HepG2 (cell line): ENCODE results near the gene IFT80. TPM values are rescaled to one million over a fixed set of nuclear protein-coding genes. Genes with fewer than 3 reads are reported as not detected.

ENCODE experiments used
- ARID2 ChIP-seq: sonication (generic); formaldehyde crosslinking; IDR thresholded peaks from 2 replicates; pipeline ENCODE4 v1.8.1; 2022; ENCODE audit warnings: mild to moderate bottlenecking, missing genetic modification reagents, borderline replicate concordance
- HOXA9 ChIP-seq: sonication (generic); formaldehyde crosslinking; IDR thresholded peaks from 2 replicates; pipeline ENCODE4 v1.8.1; 2022; ENCODE audit warnings: missing genetic modification reagents, mild to moderate bottlenecking, moderate library complexity, borderline replicate concordance
- NFE2 ChIP-seq: sonication (generic); formaldehyde crosslinking; IDR thresholded peaks from 2 replicates; pipeline ENCODE4 v1.4.0; 2020; ENCODE audit warnings: missing genetic modification reagents
- NR2C2 ChIP-seq: sonication (generic); formaldehyde crosslinking; IDR thresholded peaks from 2 replicates; pipeline ENCODE4 v1.4.0; 2020; ENCODE audit warnings: missing genetic modification reagents, mild to moderate bottlenecking, moderate library complexity, borderline replicate concordance
- TFE3 ChIP-seq: IDR thresholded peaks from 2 replicates; pipeline ENCODE4 v1.6.1; 2016
- THAP7 ChIP-seq: sonication (generic); formaldehyde crosslinking; IDR thresholded peaks from 2 replicates; pipeline ENCODE4 v1.8.1; 2023; ENCODE audit warnings: mild to moderate bottlenecking, missing genetic modification reagents
- TOE1 ChIP-seq: sonication (generic); formaldehyde crosslinking; IDR thresholded peaks from 2 replicates; pipeline ENCODE4 v1.4.0; 2020; ENCODE audit warnings: mild to moderate bottlenecking, missing genetic modification reagents
- ZBTB14 ChIP-seq: sonication (generic); formaldehyde crosslinking; IDR thresholded peaks from 2 replicates; pipeline ENCODE4 v1.4.0; 2020; ENCODE audit warnings: missing genetic modification reagents
- ZNF253 ChIP-seq: sonication (generic); formaldehyde crosslinking; IDR thresholded peaks from 2 replicates; pipeline ENCODE4 v1.8.0; 2022; ENCODE audit warnings: mild to moderate bottlenecking, missing genetic modification reagents, borderline replicate concordance
- ZNF407 ChIP-seq: sonication (generic); formaldehyde crosslinking; IDR thresholded peaks from one replicate; pipeline ENCODE4 v1.5.1; 2020; ENCODE audit warnings: mild to moderate bottlenecking, missing genetic modification reagents; ENCODE audit errors: not compliant biosample characterization
- ZNF512B ChIP-seq: sonication (generic); formaldehyde crosslinking; IDR thresholded peaks from 2 replicates; pipeline ENCODE4 v1.5.1; 2020; ENCODE audit warnings: missing genetic modification reagents, mild to moderate bottlenecking, borderline replicate concordance
- ZNF550 ChIP-seq: sonication (generic); formaldehyde crosslinking; IDR thresholded peaks from 2 replicates; pipeline ENCODE4 v1.4.0; 2020; ENCODE audit warnings: mild to moderate bottlenecking, missing genetic modification reagents, borderline replicate concordance
- polyA plus RNA-seq, 8 experiments: library from polyadenylated mRNA; depleted of rRNA in 3 of 8; stranded (reverse) in 7 of 8; unstranded in 1 of 8; fragments of >200 nt; fragmentation: Illumina TruSeq in 4 of 8; extraction: Trizol in 4 of 8; gene quantifications; 2 replicates each; pipeline versions ENCODE4 v1.2.1 to v1.2.3, GENCODE V29; 2011 to 2016; ENCODE audit warnings: low read depth in 4 of 8, missing spikeins in 1 of 8, mixed read lengths in 1 of 8; ENCODE audit not compliant: insufficient read depth in 1 of 8
- total RNA-seq, 5 experiments: library from RNA; depleted of rRNA; stranded (reverse); fragments of >200 nt; fragmentation: Illumina TruSeq; extraction: Trizol; gene quantifications; 2 replicates each; pipeline ENCODE4 v1.2.3, GENCODE V29; 2016; ENCODE audit warnings: low read depth in 1 of 5

The IFT80 gene
- total and polyA plus RNA-seq, 2 of the 13 experiments (the other 11 are each of a cell fraction or from before 2014, with no cell fraction given), result 11.4 to 15.7 TPM

- TF ChIP-seq ZNF512B (CRISPR knock-in tag), result no peak
- no peak for TF ChIP-seq ZNF550 (CRISPR knock-in tag)
- TF ChIP-seq HOXA9, result peak; percentile 47; the same call in 1 of the 2 replicates
- no peak for TF ChIP-seq TFE3
- TF ChIP-seq NR2C2 (CRISPR knock-in tag), result no peak; the same call in 1 of the 2 replicates
- 0 out of 2 replicates have a peak, but pooled peaks have one; percentile 13 for TF ChIP-seq ZBTB14 (CRISPR knock-in tag)
- TF ChIP-seq ZNF253 (CRISPR knock-in tag), result no peak
- no peak for TF ChIP-seq ZNF407
- TF ChIP-seq ARID2, result no peak
- TF ChIP-seq NFE2 (CRISPR knock-in tag), result no peak
- no peak for TF ChIP-seq THAP7 (CRISPR knock-in tag)
- no peak for TF ChIP-seq TOE1
These were observed 173.6 kb downstream of the IFT80 start, which contains the start of gene C3orf80 (continued) for GRCh38 chr3:160225176-160226025.
